SK-N-SH treated with all-trans-retinoic acid at 6 μM for 48 hours (cell line): ENCODE measurements around the gene SLMAP.

Experiments used
- ATAC-seq: fragments of 200-7000 bp; cut with Tn5 transposase; 3 replicates; pipeline ENCODE4 v1.9.1; 2020; ENCODE audit warnings: mild to moderate bottlenecking, moderate library complexity
- ARNTL ChIP-seq: fragments of 450-650 bp; formaldehyde crosslinking; IDR thresholded peaks from 2 replicates; pipeline ENCODE4 v1.5.0; 2020; ENCODE audit warnings: low read depth, mild to moderate bottlenecking, moderate library complexity, borderline replicate concordance
- BACH2 ChIP-seq: fragments of 250-450 bp; sonication (Bioruptor Pico); IDR thresholded peaks from 2 replicates; pipeline ENCODE4 v1.9.0; 2021; ENCODE audit warnings: mild to moderate bottlenecking, borderline replicate concordance
- ESRRG ChIP-seq: fragments of 250-450 bp; sonication (Bioruptor Pico); IDR thresholded peaks from 2 replicates; pipeline ENCODE4 v1.6.1; 2021; ENCODE audit warnings: mild to moderate bottlenecking
- OSR1 ChIP-seq: fragments of 250-450 bp; sonication (Bioruptor Pico); IDR thresholded peaks from 2 replicates; pipeline ENCODE4 v1.8.0; 2022; ENCODE audit warnings: moderate library complexity, mild to moderate bottlenecking, inconsistent platforms
- PPARA ChIP-seq: fragments of 250-450 bp; sonication (Bioruptor Pico); IDR thresholded peaks from 2 replicates; pipeline ENCODE4 v1.5.0; 2020; ENCODE audit warnings: mild to moderate bottlenecking, borderline replicate concordance
- RARB ChIP-seq: fragments of 250-450 bp; sonication (Bioruptor Pico); IDR thresholded peaks from 2 replicates; pipeline ENCODE4 v1.8.0; 2021; ENCODE audit warnings: mild to moderate bottlenecking, moderate library complexity
- SNAI2 ChIP-seq: fragments of 250-450 bp; sonication (Bioruptor Pico); IDR thresholded peaks from 2 replicates; pipeline ENCODE4 v1.5.0; 2020; ENCODE audit warnings: mild to moderate bottlenecking, moderate library complexity
- TCF4 ChIP-seq: fragments of 250-450 bp; sonication (Bioruptor Pico); IDR thresholded peaks from 2 replicates; pipeline ENCODE4 v1.8.0; 2021; ENCODE audit warnings: mild to moderate bottlenecking, moderate library complexity, borderline replicate concordance
- TOX ChIP-seq: fragments of 250-450 bp; sonication (Bioruptor Pico); IDR thresholded peaks from 2 replicates; pipeline ENCODE4 v1.8.0; 2021; ENCODE audit warnings: mild to moderate bottlenecking, moderate library complexity, borderline replicate concordance
- ZC3H10 ChIP-seq: fragments of 250-450 bp; sonication (Bioruptor Pico); IDR thresholded peaks from 2 replicates; pipeline ENCODE4 v1.5.1; 2021; ENCODE audit warnings: mild to moderate bottlenecking, moderate library complexity
- ZFP3 ChIP-seq: fragments of 250-450 bp; sonication (Bioruptor Pico); IDR thresholded peaks from 2 replicates; pipeline ENCODE4 v1.5.0; 2020; ENCODE audit warnings: mild to moderate bottlenecking, moderate library complexity
- ZNF565 ChIP-seq: fragments of 450-650 bp; formaldehyde crosslinking; conservative IDR thresholded peaks from 2 replicates; pipeline ENCODE4 v1.5.0; 2020; ENCODE audit warnings: low read depth, mild to moderate bottlenecking, moderate library complexity
- ZNF70 ChIP-seq: fragments of 450-650 bp; formaldehyde crosslinking; IDR thresholded peaks from 2 replicates; pipeline ENCODE4 v1.5.0; 2020; ENCODE audit warnings: mild to moderate bottlenecking, moderate library complexity
- ZNF8 ChIP-seq: fragments of 450-650 bp; formaldehyde crosslinking; IDR thresholded peaks from 2 replicates; pipeline ENCODE4 v1.5.0; 2020; ENCODE audit warnings: mild to moderate bottlenecking, moderate library complexity
- TF ChIP-seq, protein P1 (sequence below): fragments of 250-450 bp; sonication (Bioruptor Pico); IDR thresholded peaks from 2 replicates; pipeline ENCODE4 v1.5.1; 2021; ENCODE audit warnings: mild to moderate bottlenecking, moderate library complexity
- TF ChIP-seq, protein P2 (sequence below): fragments of 250-450 bp; sonication (Bioruptor Pico); IDR thresholded peaks from 2 replicates; pipeline ENCODE4 v1.5.0; 2020; ENCODE audit warnings: mild to moderate bottlenecking, moderate library complexity
- TF ChIP-seq, protein P3 (sequence below): fragments of 250-450 bp; sonication (Bioruptor Pico); IDR thresholded peaks from 2 replicates; pipeline ENCODE4 v1.8.0; 2021; ENCODE audit warnings: low read depth, mild to moderate bottlenecking, moderate library complexity, borderline replicate concordance
- TF ChIP-seq, protein P4 (sequence below): fragments of 250-450 bp; sonication (Bioruptor Pico); IDR thresholded peaks from 2 replicates; pipeline ENCODE4 v1.8.0; 2020; ENCODE audit warnings: mild to moderate bottlenecking, moderate library complexity, borderline replicate concordance
- TF ChIP-seq, protein P5 (sequence below): fragments of 250-450 bp; sonication (Bioruptor Pico); IDR thresholded peaks from 2 replicates; pipeline ENCODE4 v1.5.1; 2020; ENCODE audit warnings: low read depth, mild to moderate bottlenecking, moderate library complexity

The SLMAP gene

DNA sequence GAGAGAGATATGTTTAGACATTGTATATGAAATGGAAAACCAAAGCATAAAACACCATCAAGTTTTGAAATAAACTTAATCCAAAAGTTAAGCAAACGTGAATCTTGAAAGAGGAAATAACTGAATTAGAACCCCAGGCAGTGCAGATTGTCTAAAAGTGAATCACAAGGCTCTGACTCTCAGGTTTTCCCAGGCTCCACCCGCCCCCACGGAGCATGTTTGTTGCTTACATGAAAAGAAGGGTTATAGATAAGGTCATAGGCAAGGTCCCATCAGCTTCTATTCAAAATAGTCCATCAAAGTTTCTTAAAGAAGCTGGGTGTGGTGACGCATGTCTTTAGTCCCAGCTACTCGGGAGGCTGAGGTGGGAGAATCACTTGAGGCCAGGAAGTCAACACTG, 29.0 kb upstream of the SLMAP start:
- TF ChIP-seq ZFP3 (CRISPR knock-in tag) (no peak), ZC3H10 (no peak), TOX (CRISPR knock-in tag) (no peak)
- no peak for ATAC-seq

DNA sequence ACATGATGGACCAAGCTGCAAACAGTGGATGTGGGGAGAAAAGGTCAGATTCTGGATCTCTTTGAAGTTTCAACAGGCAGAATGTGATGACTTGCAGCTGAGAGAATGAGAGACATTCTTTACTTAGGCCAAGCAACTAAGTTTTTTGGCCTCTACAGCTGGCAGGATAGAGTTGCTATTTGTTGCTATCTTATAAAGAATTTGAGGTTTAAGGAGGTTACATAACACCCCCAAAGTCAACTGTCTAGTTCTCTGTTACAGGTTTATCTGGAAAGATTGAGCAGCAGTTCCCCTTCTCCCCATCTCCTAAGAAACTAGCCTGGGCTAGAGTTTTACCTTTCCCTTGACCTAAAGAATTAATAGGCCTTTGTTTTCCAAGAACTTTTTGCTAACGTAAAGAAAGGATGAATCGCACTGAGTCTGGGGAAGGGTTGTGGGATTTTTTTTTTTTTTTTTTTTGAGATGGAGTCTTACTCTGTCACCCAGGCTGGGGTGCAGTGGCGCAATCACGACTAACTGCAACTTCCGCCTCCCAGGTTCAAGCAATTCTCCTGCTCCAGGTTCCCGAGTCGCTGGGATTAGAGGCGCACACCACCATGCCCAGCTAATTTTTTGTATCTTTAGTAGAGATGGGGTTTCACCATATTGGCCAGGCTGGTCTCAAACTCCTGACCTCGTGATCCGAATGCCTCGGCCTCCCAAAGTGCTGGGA, 26.6 kb upstream of the SLMAP start:
- ATAC-seq: no peak
- no peak for TF ChIP-seq SNAI2 (CRISPR knock-in tag)
- TF ChIP-seq, protein P1, sequence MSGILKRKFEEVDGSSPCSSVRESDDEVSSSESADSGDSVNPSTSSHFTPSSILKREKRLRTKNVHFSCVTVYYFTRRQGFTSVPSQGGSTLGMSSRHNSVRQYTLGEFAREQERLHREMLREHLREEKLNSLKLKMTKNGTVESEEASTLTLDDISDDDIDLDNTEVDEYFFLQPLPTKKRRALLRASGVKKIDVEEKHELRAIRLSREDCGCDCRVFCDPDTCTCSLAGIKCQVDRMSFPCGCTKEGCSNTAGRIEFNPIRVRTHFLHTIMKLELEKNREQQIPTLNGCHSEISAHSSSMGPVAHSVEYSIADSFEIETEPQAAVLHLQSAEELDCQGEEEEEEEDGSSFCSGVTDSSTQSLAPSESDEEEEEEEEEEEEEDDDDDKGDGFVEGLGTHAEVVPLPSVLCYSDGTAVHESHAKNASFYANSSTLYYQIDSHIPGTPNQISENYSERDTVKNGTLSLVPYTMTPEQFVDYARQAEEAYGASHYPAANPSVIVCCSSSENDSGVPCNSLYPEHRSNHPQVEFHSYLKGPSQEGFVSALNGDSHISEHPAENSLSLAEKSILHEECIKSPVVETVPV (CRISPR knock-in tag): no peak

DNA sequence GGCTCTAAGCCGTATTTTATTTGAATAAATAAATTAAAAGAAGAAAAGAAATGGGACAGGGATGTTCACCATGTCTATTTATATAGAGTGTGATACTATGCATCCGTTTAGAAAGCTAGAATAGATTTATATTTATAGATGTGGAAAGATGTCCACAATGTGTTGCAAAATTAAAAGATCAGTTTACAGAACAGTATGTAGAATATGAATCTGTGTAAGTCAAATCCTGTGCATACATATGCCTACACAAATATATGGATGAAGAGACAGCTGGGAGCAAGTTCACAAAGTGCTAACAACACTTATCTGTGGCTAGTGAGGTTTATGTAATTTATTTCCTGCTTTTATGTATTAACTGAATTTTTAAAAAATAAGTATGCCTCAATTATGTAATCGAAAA, 25.4 kb upstream of the SLMAP start:
- ATAC-seq: no peak
- TF ChIP-seq TOX (CRISPR knock-in tag): no peak
- TF ChIP-seq SNAI2 (CRISPR knock-in tag): no peak
- TF ChIP-seq, protein P2, sequence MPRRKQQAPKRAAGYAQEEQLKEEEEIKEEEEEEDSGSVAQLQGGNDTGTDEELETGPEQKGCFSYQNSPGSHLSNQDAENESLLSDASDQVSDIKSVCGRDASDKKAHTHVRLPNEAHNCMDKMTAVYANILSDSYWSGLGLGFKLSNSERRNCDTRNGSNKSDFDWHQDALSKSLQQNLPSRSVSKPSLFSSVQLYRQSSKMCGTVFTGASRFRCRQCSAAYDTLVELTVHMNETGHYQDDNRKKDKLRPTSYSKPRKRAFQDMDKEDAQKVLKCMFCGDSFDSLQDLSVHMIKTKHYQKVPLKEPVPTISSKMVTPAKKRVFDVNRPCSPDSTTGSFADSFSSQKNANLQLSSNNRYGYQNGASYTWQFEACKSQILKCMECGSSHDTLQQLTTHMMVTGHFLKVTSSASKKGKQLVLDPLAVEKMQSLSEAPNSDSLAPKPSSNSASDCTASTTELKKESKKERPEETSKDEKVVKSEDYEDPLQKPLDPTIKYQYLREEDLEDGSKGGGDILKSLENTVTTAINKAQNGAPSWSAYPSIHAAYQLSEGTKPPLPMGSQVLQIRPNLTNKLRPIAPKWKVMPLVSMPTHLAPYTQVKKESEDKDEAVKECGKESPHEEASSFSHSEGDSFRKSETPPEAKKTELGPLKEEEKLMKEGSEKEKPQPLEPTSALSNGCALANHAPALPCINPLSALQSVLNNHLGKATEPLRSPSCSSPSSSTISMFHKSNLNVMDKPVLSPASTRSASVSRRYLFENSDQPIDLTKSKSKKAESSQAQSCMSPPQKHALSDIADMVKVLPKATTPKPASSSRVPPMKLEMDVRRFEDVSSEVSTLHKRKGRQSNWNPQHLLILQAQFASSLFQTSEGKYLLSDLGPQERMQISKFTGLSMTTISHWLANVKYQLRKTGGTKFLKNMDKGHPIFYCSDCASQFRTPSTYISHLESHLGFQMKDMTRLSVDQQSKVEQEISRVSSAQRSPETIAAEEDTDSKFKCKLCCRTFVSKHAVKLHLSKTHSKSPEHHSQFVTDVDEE (CRISPR knock-in tag): no peak
- TF ChIP-seq, protein P3, sequence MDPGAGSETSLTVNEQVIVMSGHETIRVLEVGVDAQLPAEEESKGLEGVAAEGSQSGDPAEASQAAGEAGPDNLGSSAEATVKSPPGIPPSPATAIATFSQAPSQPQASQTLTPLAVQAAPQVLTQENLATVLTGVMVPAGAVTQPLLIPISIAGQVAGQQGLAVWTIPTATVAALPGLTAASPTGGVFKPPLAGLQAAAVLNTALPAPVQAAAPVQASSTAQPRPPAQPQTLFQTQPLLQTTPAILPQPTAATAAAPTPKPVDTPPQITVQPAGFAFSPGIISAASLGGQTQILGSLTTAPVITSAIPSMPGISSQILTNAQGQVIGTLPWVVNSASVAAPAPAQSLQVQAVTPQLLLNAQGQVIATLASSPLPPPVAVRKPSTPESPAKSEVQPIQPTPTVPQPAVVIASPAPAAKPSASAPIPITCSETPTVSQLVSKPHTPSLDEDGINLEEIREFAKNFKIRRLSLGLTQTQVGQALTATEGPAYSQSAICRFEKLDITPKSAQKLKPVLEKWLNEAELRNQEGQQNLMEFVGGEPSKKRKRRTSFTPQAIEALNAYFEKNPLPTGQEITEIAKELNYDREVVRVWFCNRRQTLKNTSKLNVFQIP (CRISPR knock-in tag): no peak
- TF ChIP-seq, protein P1 (CRISPR knock-in tag): no peak
- TF ChIP-seq ESRRG (CRISPR knock-in tag): no peak
- no peak for TF ChIP-seq OSR1
- no peak for TF ChIP-seq RARB (CRISPR knock-in tag)
- TF ChIP-seq ZFP3 (CRISPR knock-in tag): no peak
- no peak for TF ChIP-seq ZNF565 (CRISPR knock-in tag)
- no peak for TF ChIP-seq TCF4 (CRISPR knock-in tag)

DNA sequence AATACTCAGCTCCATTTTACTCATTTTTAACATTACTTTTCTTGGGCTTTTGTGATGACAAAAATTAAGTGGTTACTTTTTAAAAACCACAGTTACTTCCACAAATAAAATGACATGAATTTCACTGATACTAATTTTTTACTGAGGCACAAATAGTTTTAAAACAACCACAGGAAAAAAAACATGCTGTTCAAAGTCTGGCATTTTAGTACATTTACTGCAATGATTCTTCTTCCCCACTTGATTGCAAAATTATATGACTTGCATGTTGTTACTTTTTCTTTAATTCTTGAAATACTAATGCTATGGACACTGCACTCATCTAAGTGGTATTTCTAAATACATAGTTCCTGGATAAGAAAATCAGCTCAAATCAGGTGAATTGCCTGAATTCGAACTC, 24.8 kb upstream of the SLMAP start:
- no peak for ATAC-seq
- TF ChIP-seq RARB (CRISPR knock-in tag) (no peak), PPARA (CRISPR knock-in tag) (no peak), BACH2 (CRISPR knock-in tag) (no peak), TCF4 (CRISPR knock-in tag) (no peak), SNAI2 (CRISPR knock-in tag) (no peak), ZC3H10 (no peak), OSR1 (no peak), ZNF565 (CRISPR knock-in tag) (no peak), ZNF70 (CRISPR knock-in tag) (no peak), ARNTL (CRISPR knock-in tag) (no peak), TOX (CRISPR knock-in tag) (no peak), ESRRG (CRISPR knock-in tag) (no peak), ZNF8 (no peak)
- TF ChIP-seq, protein P4, sequence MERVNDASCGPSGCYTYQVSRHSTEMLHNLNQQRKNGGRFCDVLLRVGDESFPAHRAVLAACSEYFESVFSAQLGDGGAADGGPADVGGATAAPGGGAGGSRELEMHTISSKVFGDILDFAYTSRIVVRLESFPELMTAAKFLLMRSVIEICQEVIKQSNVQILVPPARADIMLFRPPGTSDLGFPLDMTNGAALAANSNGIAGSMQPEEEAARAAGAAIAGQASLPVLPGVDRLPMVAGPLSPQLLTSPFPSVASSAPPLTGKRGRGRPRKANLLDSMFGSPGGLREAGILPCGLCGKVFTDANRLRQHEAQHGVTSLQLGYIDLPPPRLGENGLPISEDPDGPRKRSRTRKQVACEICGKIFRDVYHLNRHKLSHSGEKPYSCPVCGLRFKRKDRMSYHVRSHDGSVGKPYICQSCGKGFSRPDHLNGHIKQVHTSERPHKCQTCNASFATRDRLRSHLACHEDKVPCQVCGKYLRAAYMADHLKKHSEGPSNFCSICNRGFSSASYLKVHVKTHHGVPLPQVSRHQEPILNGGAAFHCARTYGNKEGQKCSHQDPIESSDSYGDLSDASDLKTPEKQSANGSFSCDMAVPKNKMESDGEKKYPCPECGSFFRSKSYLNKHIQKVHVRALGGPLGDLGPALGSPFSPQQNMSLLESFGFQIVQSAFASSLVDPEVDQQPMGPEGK (CRISPR knock-in tag): no peak
- TF ChIP-seq, protein P5, sequence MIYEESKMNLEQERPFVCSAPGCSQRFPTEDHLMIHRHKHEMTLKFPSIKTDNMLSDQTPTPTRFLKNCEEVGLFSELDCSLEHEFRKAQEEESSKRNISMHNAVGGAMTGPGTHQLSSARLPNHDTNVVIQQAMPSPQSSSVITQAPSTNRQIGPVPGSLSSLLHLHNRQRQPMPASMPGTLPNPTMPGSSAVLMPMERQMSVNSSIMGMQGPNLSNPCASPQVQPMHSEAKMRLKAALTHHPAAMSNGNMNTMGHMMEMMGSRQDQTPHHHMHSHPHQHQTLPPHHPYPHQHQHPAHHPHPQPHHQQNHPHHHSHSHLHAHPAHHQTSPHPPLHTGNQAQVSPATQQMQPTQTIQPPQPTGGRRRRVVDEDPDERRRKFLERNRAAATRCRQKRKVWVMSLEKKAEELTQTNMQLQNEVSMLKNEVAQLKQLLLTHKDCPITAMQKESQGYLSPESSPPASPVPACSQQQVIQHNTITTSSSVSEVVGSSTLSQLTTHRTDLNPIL (CRISPR knock-in tag): no peak
- TF ChIP-seq, protein P2 (CRISPR knock-in tag): no peak
